Globus pallidus (tissue), 1 donor: ENCODE results near the gene ARL6IP5.

ENCODE experiments used
- DNase-seq: peaks from one replicate; pipeline ENCODE4 v3.0.0-alpha.2; 2015; ENCODE audit warnings: low spot score

ARL6IP5 gene

GRCh38 chr3:69084326-69085167, at the start of gene ARL6IP5:
TSS of gene ARL6IP5 (plus strand) at chr3:69084937. CDS start at chr3:69085048, 111 bp downstream.
- DNase-seq, result peak; percentile 95

GRCh38 chr3:69044608-69045007, 40.1 kb upstream of the ARL6IP5 start:
- DNase-seq, result no peak

DNA sequence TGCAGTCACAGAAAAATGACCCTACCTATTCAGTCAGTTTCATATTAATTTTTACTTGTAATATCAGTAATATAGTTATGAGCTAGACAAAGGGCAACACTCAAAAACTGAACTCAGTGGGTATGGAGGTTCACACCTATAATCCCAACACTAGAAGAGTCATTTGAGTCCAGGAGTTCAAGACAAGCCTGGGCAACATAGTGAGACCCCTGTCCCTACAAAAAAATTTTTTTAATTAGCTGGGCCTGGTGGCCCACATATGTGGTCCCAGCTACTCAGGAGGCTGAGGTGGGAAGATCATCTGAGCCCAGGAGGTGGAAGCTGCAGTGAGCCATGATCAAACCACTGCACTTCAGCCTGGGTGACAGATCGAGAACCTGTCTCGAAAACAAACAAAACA, 35.7 kb upstream of the ARL6IP5 start:
- DNase-seq, result no peak

DNA sequence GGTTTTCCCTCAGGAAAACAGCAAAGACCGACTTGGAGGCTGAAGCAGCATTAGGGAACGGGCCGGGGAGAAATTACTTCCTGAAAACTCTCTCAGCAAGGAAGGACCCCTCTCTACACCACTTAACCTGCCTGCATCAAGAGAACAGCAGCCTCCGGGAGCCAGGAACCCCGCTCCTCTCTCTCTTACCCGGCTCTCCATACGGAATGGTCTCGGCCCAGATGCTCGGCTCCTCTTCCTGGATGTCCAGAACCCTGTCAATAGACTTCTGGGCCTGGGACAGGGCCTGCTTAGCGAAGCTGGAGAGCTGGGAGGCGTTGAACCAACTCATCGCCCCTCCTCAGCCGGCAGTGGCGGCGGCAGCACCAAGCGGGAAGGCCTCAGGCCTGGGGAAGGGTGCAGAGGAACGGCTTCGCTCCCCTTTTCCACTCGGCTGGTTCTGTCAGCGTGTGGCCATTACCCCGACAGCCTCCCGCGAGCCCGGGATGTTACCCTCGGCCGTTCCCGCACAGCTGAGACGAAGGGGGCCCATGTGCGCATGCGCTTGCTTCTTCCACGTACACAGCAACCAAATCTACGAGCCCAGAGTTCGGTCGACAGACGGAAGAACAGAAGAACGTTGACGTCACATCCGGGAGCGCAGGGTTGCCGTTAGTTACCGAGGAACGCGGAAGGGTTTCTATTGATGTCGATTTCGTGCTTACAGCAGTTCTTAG, 32.8 kb upstream of the ARL6IP5 start, which contains the start of gene TMF1:
Gene TMF1, minus strand, starts transcription at position 578 of the 716 bp plus-strand sequence. Its CDS starts 247 bp downstream, at position 331.
- DNase-seq, result peak; percentile 97

DNA sequence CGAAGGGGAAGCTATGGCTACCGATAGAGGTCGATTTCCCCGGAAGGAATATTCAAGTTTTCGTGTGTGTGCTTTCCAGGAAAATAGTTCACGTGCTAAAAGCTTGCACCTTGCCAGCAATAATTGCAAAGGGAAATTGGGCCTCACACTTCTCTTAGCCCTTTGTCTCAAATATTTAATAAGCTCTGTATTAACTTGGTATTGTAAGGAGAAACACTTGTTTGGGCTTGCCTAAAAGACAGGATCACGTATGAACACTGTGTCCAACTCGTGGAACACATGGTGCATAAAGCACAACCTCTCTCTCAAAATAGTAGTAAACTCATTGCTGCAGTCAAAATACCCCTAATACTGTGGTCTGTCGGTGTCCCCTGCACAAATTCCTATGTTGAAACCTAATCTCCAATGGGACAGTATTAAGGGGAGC, 32.3 kb upstream of the ARL6IP5 start:
- no peak for DNase-seq

DNA sequence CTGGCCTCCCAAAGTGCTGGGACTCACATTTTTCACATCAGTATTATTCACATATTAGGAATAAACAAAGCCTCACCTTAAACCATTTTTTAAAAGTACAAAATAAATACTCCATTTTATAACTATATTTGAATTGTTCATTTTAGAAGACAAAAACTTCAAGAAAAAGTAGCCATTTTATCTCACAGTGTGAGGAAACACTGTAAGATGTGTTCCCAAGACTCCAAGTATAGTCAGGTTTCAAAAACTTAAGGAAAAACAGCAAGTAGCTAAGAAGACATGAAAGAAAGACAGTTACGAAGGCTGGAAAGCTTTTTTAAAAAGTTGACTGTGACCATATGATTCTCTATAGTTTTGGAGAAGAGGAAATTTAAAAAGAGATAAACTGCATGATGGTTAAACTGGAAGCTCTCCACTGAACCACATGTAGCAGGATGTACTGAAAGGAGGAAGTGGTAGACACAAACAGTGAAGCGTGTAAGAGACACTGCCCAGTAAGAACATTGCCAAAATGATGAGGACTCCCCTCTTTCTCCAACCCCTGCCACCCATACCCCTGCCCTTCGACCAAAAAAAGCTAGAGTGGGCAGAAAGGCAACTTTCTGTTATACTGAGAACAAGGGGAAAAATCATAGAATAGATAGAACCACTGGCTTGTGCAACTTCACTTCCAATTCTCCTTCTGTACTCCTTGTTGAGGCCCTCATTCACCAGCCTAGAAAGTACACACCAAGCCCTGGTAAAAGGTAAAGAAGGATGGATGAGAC, 26.4 kb upstream of the ARL6IP5 start:
- DNase-seq, result no peak

- no peak for DNase-seq
Observed at GRCh38 chr3:69058947-69059224, 25.9 kb upstream of the ARL6IP5 start.

DNA sequence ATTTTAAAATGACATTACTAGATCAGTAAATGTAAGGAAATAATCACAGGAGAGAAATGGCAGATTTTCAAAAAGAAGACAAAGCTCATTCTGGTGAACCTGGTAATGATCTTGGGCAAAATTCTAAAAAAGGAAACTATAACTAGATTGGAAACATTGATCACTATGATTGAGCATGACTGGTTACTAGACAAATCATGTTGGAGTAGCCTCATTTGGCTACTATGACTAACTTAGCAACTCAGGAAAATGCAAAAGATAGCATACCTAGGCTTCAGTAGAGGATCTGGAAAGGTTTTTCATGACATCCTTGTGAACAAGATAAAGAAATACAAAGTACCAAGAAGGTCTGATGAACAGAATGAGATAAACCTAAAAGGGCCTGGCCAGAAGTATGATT, 25.0 kb upstream of the ARL6IP5 start:
- DNase-seq, result no peak

GRCh38 chr3:69063636-69064035, 21.1 kb upstream of the ARL6IP5 start:
- DNase-seq, result no peak

DNA sequence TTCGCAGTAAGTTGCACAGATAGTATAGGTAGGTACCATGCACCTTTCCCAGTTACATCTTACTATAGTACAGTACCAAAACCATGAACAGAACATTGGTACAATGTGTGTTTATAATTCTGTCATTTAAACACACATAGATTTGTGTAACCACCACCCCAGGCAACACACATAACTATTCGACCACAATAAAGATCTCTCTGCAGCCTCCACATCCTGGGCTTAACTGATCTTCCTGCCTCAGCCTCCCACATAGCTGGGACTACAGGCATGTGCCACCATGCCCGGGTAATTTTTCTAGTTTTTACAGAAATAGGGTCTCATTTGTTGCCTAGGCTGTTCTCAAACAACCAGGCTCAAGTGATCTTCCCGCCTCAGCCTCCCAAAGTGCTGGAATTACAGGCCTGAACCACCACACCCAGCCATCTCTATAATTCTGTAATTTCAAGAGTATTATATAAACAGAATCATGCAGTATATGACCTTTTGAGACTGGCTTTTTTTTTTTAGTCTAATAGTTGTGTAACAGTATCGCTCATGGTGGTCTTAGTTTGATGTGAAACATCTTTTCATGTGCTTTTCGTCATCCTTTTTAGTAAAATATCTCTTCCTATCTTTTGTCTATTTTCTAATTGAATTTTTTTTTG, 19.3 kb upstream of the ARL6IP5 start:
- DNase-seq, result no peak

GRCh38 chr3:69066121-69066520, 18.6 kb upstream of the ARL6IP5 start:
- DNase-seq, result no peak

GRCh38 chr3:69072928-69073327, 11.8 kb upstream of the ARL6IP5 start:
- DNase-seq, result no peak

DNA sequence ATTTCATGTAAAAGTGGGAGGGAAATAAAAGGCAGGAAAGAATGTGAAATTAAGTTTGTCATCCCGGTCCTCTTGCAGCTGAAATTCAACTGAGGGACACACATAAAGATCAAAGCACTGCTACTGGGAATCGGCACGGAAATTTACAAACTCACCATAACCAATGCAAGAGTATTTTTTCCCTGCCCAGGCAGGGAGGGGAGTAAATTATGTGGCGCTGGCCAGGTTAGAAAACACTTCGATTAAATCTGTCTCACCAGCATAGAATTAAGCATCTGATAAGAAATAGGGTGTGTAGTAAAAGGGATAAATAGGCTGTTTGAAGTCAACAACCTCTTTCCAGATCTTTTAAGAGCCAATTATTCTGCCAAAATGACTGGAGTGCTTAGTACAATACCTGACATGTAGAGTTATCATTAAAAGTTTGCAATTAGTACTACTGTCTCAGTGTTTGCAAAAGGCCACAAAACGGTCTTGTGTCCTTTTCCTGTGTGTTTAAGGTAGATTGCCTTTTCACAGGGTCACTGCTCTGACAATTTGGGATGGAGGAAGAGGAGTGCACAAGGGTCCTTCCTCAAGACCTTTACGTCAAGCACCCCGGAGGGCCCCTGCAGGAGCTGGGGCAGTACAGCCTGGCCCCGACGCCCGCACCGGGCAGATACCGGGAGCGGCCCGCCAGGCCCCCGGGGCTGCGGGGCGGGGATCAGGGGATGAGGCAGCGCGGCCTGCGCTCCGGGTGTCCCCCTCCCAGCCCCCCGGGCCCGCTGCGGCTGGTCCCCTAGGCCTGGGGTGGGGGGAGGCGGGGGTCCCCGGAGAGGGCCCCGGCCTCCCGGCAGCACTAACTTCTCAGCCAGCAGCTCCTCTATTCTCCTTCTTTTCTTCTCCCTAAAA, 5.2 kb upstream of the ARL6IP5 start:
- peak; percentile 35 for DNase-seq

DNA sequence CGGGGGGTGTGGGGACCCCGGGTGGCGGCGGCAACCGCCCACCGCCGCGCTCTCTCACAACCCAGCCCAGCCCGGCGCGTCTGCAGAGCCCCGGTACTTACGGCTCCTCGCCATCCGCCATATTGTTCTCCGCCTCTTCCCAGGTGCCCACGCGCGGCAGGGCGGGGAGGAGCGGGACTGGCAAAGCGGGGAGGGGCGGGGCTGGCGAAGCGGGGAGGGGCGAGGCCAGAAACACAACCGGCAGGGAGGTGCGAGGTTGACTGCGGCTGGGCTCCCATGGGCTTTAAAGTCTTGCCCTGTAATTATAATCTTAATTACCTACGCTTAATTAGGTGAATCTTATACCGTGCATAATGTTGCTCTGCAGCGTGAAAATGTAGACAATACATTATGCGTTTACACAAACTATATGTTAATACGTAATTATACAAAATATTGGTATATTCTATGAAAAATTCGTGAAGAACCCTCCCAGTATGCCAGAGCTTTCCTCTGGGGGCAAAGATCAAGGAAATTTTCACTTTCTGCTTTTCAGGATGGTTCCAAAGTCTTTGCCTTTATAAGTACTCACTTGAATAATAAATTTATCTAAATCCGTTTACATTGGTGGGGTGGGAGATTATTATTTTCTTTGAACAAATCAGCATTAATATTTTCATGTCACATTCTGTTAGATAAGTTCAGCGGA, 4.4 kb upstream of the ARL6IP5 start, which contains the start of gene UBA3:
Gene UBA3, minus strand, starts transcription at position 133 of the 688 bp plus-strand sequence. Its CDS starts 12 bp downstream, at position 121.
- peak; percentile 92 for DNase-seq

DNA sequence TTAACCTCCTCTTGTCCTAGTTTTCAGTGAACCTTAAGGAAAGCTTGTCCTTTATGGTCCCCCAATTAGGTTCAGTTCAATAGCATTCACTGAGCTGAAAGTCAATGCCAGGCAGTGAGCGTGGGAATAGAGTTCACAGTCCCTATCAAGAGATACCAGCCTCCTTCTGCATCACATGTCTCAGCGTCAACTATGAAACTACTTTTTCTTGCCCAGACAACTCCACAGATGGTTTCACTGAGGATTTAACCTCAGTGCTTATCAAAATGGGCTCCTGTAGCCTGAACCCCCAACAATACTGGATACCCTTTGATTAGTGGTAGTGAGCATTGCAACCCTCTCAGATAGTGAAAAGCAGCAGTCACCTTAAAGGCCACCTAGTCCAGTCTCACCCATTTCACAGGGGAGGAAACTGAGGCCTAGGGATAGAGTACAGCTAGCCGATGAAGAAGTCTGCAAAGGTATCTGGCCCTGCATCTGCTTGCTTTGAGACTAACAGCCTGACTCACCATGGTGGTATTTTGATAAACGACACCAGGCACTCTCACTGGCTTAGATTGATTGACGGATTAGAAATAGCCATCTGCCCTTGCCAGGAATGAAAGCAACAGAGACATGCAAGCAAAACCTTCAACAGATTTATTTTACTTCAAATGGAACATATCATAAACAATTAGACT, 3.0 kb upstream of the ARL6IP5 start:
- no peak for DNase-seq

DNA sequence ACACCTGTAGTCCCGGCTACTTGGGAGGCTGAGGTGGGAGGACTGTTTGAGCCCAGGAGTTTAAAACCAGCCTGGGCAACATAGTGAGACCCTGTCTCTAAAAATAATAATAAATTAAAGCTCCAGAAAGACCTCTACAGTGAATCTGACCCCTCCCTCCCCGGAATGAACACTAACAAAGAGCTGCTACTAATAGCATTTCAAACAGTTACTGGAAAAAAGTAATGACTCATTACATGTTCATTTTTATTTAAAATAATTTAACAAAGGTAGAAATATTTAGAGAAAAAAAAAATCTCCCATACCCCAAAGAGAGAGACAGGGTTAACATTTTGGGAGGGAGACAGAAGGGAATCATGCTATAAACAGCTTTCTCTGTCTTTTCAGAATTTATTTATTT, 2.4 kb upstream of the ARL6IP5 start:
- no peak for DNase-seq

DNA sequence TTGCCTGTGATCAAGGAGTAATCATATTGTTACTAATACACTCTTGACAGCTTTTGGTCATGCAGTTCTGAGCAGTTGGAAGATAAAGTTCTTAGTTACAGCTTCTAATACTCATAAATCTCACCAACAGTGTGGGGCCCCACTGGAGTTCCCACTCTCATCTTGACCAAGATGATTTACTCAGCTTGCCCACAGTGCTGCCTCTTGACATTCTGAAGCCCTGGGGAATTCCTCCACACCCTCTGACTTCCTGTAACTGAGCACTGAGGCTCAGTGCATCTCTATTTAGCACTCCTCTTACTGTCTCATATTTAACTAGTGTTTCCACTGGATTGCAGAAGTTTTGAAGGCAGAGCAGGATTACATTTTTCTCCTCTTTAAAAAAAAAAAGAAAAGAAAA, 1.9 kb upstream of the ARL6IP5 start:
- peak; percentile 68 for DNase-seq

DNA sequence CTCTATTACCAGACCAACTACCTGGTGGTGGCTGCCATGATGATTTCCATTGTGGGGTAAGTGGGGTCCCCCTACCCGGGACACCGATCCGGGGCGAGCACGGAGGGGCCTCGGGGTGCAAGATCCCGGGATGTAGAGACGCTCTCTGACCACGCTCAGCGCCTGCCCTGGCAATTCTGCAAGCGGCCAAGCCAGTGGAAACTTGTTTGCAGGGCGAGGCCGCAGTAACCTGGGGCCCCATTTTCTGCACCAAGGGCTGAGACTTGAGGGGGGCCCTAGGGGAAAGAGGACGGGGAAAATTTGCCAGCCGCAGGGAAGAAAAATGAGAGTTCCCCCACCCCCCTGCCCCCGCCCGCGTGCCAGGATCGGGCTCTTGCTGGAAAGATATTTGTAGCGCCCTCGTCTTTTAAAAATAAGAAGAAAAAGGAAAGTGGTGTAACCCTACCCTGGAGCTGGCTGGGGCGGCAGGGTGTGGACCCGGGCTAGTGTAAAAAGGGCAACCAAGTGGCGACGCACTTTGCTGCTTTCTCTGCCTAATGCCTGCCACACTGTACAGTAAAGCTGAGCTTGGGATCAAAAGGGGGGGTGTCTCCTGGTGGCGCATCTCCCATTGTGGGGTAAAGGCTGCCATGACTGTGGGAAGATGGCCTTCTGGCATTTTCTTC, 563 bp downstream of the ARL6IP5 start:
- peak; percentile 80 for DNase-seq
